ENCODE data around the gene C1QTNF6.
"Not testable (repeated sequence)": the region's sequence is repeated elsewhere in the genome, so short reads cannot be mapped to it uniquely, and the experiment has no call there.

C1QTNF6 gene

GRCh38 chr22:37176464-37177061 lies 11.5 kb downstream of the C1QTNF6 start:
- no peak for DNase-seq (ENCODE audit: low read depth in 3 of 3)

GRCh38 chr22:37175414-37176281 lies 12.4 kb downstream of the C1QTNF6 start:
- no peak for DNase-seq (ENCODE audit: low read depth in 3 of 3)

DNA sequence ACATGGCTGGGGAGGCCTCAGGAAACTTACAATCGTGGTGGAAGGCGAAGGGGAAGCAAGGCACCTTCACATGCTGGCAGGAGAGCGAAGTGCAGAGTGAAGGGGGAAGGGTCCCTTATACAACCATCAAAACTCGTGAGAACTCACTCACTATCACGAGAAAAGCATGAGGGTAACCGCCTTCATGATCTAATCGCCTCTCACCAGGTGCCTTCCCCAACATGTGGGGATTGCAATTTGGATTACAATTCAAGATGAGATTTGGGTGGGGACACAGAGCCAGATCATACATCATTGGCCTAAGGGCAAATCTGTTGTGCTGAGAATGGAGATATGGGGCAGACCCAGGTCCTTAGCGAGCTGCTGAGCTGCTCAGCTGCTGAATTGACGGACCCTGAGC lies 13.1 kb downstream of the C1QTNF6 start:
- no peak for DNase-seq (ENCODE audit: low read depth in 3 of 3)

- DNase-seq (ENCODE audit: low read depth in 3 of 3) = no peak
Measured at GRCh38 chr22:37173709-37174108, 14.3 kb downstream of the C1QTNF6 start.

DNA sequence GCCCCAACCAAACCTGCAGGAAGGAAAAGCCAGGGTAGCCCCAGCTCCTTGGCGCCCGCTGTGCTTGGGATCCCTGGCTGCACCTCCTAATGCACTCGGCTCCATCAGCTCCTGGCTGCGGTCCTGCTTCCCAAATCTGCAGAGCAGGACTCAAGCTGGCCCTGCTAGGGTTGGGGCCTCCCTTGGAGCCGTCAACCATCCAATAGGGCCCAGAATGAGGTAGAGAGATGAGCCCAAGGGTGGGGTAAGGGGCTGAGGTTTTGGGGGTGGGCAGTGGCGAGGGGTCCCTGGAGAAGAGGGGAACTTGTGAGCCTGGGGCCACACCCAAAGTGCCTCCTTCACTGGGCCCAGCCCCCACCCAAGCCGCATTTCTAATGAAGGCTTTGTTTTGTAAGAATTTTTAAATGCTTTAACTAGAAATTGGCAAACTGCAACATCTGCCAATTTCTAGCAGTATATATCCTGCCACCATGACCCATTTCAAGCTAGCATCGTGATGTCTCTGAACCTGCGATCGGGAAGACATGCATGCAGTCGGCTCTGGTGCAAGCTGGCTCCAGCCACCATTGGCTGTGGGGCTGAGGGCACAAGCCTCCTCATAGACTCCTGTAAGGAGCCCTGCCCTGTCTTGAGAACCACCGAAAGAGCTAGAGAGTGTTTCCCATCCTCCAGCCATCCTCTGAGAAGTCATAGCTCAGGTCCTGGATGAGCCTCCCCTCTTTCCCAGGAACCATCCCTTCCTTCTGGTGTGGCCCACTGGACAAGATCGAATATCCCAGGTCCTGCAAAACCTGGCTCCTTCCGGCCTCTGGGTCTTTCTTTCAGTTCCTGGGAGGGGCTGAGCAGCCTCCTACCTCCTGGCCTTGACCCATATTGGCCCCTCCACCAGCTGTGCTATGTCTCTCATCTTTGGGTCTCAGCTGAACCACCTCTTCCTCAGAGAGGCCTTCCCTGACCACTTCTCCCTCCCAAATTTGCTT lies 15.5 kb downstream of the C1QTNF6 start:
- no peak for DNase-seq (ENCODE audit: low read depth in 3 of 3)

DNA sequence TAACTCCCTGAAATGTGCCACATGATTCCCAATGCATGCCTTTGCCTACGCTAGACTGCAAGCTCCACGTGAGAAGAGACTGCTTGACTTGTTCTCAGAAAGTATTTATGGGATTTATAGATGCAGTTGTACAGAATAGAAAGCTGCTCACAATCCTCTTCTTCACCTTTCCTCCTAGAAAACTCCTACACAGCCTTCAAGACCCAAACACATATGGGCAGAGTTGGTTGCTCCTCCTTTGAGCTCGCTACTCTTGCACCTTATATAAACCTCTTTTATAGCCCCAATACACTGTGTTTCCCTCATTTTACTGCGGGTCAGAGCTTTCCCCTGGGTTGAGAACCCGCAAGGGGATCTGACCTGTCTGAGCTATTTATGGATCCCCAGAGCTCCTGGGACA lies 16.4 kb downstream of the C1QTNF6 start:
- DNase-seq (ENCODE audit: low read depth in 3 of 3) = no peak

DNA sequence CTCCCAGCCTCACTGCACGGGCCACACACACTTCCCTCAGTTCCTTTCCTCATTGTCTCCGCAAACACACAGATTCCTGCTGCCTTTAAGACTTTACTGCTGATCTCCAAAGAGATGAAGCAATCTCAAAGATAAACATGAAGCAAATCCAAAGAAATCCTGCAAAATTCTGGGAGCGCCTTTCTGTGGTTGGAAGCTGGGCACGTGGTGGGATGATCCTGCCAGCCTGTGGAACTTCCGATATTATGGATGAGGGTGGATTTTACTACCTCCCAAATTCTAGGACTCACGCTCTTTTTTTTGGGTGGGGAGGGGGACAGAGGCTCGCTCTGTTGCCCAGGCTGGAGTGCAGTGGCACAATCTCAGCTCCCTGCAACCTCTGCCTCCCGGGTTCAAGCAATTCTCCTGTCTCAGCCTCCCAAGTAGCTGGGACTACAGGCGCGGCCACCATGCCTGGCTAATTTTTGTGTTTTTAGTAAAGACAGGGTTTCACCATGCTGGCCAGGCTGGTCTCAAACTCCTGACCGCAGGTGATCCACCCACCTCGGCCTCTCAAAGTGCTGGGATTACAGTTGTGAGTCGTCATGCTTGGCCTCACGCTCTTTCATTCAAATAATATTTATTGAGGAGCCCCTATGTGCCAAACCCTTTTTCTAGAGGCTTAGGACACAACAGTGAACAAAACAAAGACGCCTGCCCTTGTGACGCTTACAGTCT lies 17.2 kb downstream of the C1QTNF6 start:
- DNase-seq (ENCODE audit: low read depth in 3 of 3) = not testable (repeated sequence)

GRCh38 chr22:37169947-37170688 lies 17.9 kb downstream of the C1QTNF6 start:
- DNase-seq (ENCODE audit: low read depth in 3 of 3) = no peak

- DNase-seq (ENCODE audit: low read depth in 3 of 3) = no peak
Measured at GRCh38 chr22:37169406-37169805, 18.6 kb downstream of the C1QTNF6 start.

GRCh38 chr22:37167981-37168647 lies 19.9 kb downstream of the C1QTNF6 start:
- no peak for DNase-seq (ENCODE audit: low read depth in 3 of 3)

GRCh38 chr22:37167176-37167980 lies 20.7 kb downstream of the C1QTNF6 start:
- DNase-seq (ENCODE audit: low read depth in 3 of 3) = no peak

GRCh38 chr22:37166675-37167066 lies 21.4 kb downstream of the C1QTNF6 start:
- DNase-seq (ENCODE audit: low read depth in 3 of 3) = peak; percentile 69 to 86 (median 75)

DNA sequence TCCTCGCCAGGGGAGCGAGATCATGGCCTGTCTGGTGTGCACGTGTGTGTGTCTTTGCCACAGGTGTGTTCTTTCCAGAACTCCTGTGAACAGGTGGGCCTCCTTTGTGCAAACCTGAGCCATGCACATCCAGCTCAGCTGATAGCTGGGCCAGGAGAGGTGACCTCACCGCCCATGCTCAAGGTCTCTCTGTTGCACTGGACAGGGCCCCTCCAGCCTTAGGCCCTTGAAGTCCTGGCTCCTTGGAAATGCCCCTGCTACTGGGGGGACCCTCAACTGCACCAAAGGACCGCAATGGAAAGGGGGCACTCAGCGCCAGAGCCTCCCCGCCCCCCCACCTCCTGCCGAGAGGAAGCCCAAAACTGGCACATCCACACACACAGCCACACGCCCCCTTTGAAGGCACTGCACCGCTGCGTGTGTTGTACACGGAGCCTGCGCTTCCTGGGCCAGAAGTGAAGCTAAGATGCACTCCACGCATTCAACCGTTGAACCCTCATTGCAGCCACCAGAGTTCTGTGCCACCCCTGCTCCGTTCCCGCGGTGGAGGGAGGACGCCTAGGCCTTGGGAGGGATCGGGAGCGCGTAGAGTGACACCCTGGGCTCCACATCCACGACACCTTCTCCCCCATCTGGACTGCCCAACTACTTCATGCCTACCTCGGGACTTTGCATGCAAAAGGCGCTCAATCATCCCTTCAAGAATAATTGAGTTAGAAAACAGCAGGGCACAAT lies 21.9 kb downstream of the C1QTNF6 start:
- no peak for DNase-seq (ENCODE audit: low read depth in 3 of 3)

- DNase-seq (ENCODE audit: low read depth in 3 of 3) = no peak
Measured at GRCh38 chr22:37165066-37165465, 23.0 kb downstream of the C1QTNF6 start.

DNA sequence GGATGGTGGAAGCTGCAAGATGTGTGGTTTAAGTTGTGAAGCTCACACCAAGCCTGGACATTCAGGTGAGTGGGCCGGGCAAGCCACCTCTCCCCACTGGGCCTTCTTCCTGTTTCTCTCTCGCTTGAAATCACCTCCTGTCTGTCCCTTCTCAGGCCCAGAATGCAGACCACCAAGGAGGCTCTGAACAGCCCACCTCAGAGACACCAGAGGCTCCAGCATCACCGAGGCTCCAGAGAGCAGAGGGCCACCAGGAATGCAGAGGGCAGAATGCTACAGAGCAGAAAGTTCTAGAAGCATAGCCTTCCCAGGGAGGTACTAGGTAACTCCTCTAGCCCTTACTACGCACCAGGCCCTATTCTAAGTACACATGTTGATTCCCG lies 23.6 kb downstream of the C1QTNF6 start:
- DNase-seq (ENCODE audit: low read depth in 3 of 3) = no peak

- peak; percentile 40 to 79 (median 49) for DNase-seq (ENCODE audit: low read depth in 3 of 3)
Measured at GRCh38 chr22:37163575-37164504, 24.2 kb downstream of the C1QTNF6 start.

DNA sequence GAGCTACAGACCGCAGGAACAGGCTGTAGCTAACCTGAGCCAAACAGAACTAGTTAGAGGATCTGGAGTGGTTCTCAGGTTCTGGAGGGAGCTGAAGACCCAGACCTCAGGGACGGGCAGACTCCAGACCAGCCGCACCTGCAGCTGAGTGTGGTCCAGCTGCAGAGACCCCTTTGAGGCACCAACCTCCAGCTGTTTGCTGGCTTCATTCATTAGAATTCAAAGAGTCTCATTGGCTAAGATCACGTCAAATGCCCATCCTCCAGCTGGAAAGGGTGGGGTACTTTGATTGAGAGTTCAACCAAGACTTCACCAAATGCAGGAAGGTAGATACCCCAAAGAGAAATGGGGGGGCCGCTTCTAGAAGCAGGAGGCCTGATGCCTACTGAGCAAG lies 25.0 kb downstream of the C1QTNF6 start:
- no peak for DNase-seq (ENCODE audit: low read depth in 3 of 3)

All from stimulated activated CD4-positive, alpha-beta T cell treated with anti-CD3 and anti-CD28 coated beads, TNF-alpha, amount 100 ng/mL, for 24 hours (primary cell).